Erythroblast (primary cell): ENCODE data around the gene SMPDL3A.

Source experiments
- GATA1 ChIP-seq: IDR thresholded peaks from 2 replicates; pipeline ENCODE4 v1.6.1; 2011; ENCODE audit warnings: low read depth, mild to moderate bottlenecking, control low read depth, low read length, moderate library complexity
- POLR2A ChIP-seq: IDR thresholded peaks from 2 replicates; pipeline ENCODE4 v1.6.1; 2011; ENCODE audit warnings: mild to moderate bottlenecking, low read length

DNA sequence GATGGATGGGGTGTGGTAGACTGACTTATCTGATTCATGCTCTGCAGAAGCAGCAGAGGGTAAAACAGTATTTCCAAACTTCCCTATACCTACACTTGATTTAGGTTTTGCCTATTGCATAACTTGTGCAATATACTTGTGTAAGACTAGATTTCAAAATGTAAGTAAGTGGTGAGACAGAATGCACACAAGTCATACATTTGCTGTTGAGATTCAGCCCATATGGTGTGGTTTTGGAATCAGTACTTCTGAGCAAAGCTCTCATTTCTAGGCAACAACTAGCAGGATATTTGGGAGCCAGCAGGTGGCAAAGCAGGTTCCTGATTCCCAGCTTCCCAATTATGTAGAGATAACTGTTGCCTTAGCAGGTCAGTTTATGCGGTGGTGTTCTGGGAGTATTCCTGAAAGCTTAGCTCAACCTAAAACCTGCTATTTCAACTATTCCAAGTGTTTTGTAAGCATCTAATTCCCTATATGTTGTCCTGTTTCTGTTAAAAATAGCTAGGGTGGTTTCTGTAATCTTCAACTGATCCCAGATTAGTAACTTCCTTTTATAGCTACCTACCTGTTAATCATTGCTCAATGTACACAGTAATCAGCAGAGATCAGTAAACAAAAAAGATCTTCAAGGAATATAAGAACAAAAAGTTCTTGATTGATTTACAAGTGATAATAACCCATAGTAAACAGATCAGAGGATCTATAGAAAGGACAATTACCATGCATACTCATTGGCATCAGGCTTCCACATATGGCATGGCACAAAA lies 18.0 kb upstream of the SMPDL3A start:
- TF ChIP-seq POLR2A (no peak), GATA1 (no peak)
